IMR-90 (cell line): ENCODE data around the gene S1PR3.

Experiments
- MAFK ChIP-seq: IDR thresholded peaks from 2 replicates; pipeline ENCODE4 v1.6.1; 2012; ENCODE audit warnings: low read depth, low read length, improper control_type of control experiment
- POLR2A ChIP-seq: IDR thresholded peaks from 2 replicates; pipeline ENCODE4 v1.6.1; 2012; ENCODE audit warnings: mild to moderate bottlenecking, low read depth, low read length
- TF ChIP-seq, protein P1 (sequence below): conservative IDR thresholded peaks from 2 replicates; pipeline ENCODE4 v1.5.1; 2012; ENCODE audit warnings: mild to moderate bottlenecking, low read depth, low read length, improper control_type of control experiment

DNA sequence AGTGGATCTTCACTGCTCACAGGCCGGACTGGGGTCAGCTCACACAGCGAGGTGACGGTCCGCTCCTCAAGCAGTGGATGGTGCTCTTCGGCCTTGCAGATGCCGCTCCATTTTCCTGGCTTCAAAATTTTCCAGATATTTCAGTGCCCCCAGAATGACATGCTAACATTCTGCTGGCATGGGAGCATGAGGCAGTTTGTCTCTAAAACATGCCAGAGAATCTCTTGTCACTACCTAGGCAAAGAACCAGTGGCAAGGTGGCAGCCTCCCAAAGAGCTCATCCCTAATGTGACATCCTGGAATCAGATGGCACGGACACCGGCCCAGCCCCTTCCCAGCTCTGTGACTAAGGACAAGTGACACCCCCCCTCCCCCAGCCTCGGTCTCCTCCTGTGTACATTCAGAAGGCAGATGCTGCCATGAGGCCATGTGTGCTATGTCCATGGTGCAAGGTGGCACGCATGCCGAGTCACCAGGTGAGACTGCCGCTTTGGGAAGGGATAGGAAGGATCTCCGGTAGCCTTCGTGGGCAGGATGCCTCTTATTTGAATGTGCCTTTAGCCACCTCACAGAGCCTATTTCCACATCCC, 2.7 kb downstream of the S1PR3 start:
- TF ChIP-seq, protein P1, sequence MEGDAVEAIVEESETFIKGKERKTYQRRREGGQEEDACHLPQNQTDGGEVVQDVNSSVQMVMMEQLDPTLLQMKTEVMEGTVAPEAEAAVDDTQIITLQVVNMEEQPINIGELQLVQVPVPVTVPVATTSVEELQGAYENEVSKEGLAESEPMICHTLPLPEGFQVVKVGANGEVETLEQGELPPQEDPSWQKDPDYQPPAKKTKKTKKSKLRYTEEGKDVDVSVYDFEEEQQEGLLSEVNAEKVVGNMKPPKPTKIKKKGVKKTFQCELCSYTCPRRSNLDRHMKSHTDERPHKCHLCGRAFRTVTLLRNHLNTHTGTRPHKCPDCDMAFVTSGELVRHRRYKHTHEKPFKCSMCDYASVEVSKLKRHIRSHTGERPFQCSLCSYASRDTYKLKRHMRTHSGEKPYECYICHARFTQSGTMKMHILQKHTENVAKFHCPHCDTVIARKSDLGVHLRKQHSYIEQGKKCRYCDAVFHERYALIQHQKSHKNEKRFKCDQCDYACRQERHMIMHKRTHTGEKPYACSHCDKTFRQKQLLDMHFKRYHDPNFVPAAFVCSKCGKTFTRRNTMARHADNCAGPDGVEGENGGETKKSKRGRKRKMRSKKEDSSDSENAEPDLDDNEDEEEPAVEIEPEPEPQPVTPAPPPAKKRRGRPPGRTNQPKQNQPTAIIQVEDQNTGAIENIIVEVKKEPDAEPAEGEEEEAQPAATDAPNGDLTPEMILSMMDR: no peak
- TF ChIP-seq POLR2A: no peak
- no peak for TF ChIP-seq MAFK
